IPS DF 6.9 (cell line): Measurements from ENCODE around the gene GPR183.

Experiments
- DNase-seq: peaks from one replicate; pipeline ENCODE4 v3.0.0-alpha.2; 2013; ENCODE audit warnings: low read depth, low spot score
- H3K27ac ChIP-seq: one replicate; pipeline ENCODE4 v1.5.1; 2013; ENCODE audit warnings: low read length, control low read depth
- H3K27me3 ChIP-seq: 2 replicates; pipeline ENCODE4 v1.6.1; 2013; ENCODE audit warnings: mild to moderate bottlenecking, low read length; ENCODE audit not compliant: control insufficient read depth, insufficient read depth
- H3K36me3 ChIP-seq: 2 replicates; pipeline ENCODE4 v1.6.1; 2013; ENCODE audit warnings: low read length; ENCODE audit not compliant: control insufficient read depth, insufficient read depth
- H3K4me1 ChIP-seq: 2 replicates; pipeline ENCODE4 v1.6.1; 2013; ENCODE audit warnings: low read length; ENCODE audit not compliant: control insufficient read depth, insufficient read depth
- H3K4me3 ChIP-seq: 2 replicates; pipeline ENCODE4 v1.5.1; 2013; ENCODE audit warnings: mild to moderate bottlenecking, low read length
- H3K9me3 ChIP-seq: 2 replicates; pipeline ENCODE4 v1.6.1; 2013; ENCODE audit warnings: low read length, inconsistent platforms; ENCODE audit not compliant: control insufficient read depth, insufficient read depth
- WGBS: extraction: QIAGEN DNeasy Blood & Tissue Kit; methylation state at CpG from one replicate; pipeline ENCODE4 v1.1.7; 2013; ENCODE audit warnings: mixed read lengths, missing lambda C conversion rate; ENCODE audit not compliant: insufficient read length, insufficient coverage; 5-methylcytosine and 5-hydroxymethylcytosine counted together

Gene GPR183

GRCh38 chr13:99302637-99303505 lies 4.3 kb downstream of the GPR183 start:
- no peaks in the 10 kb centered on the region for H3K36me3 ChIP-seq
- no peaks in the 10 kb centered on the region for H3K27me3 ChIP-seq
- no peak overlapping the region for H3K4me3 ChIP-seq
- no peaks in the 10 kb centered on the region for H3K9me3 ChIP-seq
- H3K4me1 ChIP-seq = 0 out of 2 replicates have a peak, but pooled peaks cover 2% of the 10 kb centered on the region
- WGBS = no CpG with 5 or more reads among the region's 8 CpGs
- H3K27ac ChIP-seq = no peak overlapping the region
- no peak for DNase-seq

GRCh38 chr13:99301913-99302636 lies 5.1 kb downstream of the GPR183 start:
- H3K4me1 ChIP-seq = 0 out of 2 replicates have a peak, but pooled peaks cover 2% of the 10 kb centered on the region
- no peaks in the 10 kb centered on the region for H3K36me3 ChIP-seq
- no peaks in the 10 kb centered on the region for H3K9me3 ChIP-seq
- no peaks in the 10 kb centered on the region for H3K27me3 ChIP-seq
- WGBS = no CpG with 5 or more reads among the region's 1 CpG
- H3K4me3 ChIP-seq = no peak overlapping the region
- H3K27ac ChIP-seq = no peak overlapping the region
- DNase-seq = no peak

- Histone ChIP-seq H3K4me1 (0 out of 2 replicates have a peak, but pooled peaks cover 2% of the 10 kb centered on the region), H3K9me3 (no peaks in the 10 kb centered on the region), H3K27me3 (no peaks in the 10 kb centered on the region), H3K36me3 (no peaks in the 10 kb centered on the region), H3K27ac (no peak overlapping the region), H3K4me3 (no peak overlapping the region)
- WGBS = no CpG with 5 or more reads among the region's 7 CpGs
- DNase-seq = no peak
These were observed 6.0 kb downstream of the GPR183 start for GRCh38 chr13:99301056-99301838.

GRCh38 chr13:99299920-99300341 lies 7.3 kb downstream of the GPR183 start:
- no peak overlapping the region for H3K4me3 ChIP-seq
- H3K27me3 ChIP-seq = no peaks in the 10 kb centered on the region
- H3K36me3 ChIP-seq = no peaks in the 10 kb centered on the region
- no peaks in the 10 kb centered on the region for H3K9me3 ChIP-seq
- H3K4me1 ChIP-seq = 0 out of 2 replicates have a peak, but pooled peaks cover 2% of the 10 kb centered on the region
- H3K27ac ChIP-seq = no peak overlapping the region
- no CpG with 5 or more reads among the region's 4 CpGs for WGBS
- DNase-seq = no peak

- 0 out of 2 replicates have a peak, but pooled peaks cover 2% of the 10 kb centered on the region for H3K4me1 ChIP-seq
- no peaks in the 10 kb centered on the region for H3K27me3 ChIP-seq
- H3K36me3 ChIP-seq = no peaks in the 10 kb centered on the region
- no peak for DNase-seq
- no peak overlapping the region for H3K27ac ChIP-seq
- H3K9me3 ChIP-seq = no peaks in the 10 kb centered on the region
- no peak overlapping the region for H3K4me3 ChIP-seq
- no CpG with 5 or more reads among the region's 4 CpGs for WGBS
These were observed 7.8 kb downstream of the GPR183 start for GRCh38 chr13:99299256-99299919.

- no peak overlapping the region for H3K27ac ChIP-seq
- H3K4me3 ChIP-seq = no peak overlapping the region
- no peaks in the 10 kb centered on the region for H3K27me3 ChIP-seq
- DNase-seq = no peak
- 0 out of 2 replicates have a peak, but pooled peaks cover 2% of the 10 kb centered on the region for H3K4me1 ChIP-seq
- WGBS = no CpG with 5 or more reads among the region's 2 CpGs
- H3K36me3 ChIP-seq = no peaks in the 10 kb centered on the region
- H3K9me3 ChIP-seq = no peaks in the 10 kb centered on the region
These were observed 9.1 kb downstream of the GPR183 start for GRCh38 chr13:99298056-99298455.

GRCh38 chr13:99297331-99297730 lies 9.9 kb downstream of the GPR183 start:
- no peak for DNase-seq
- Histone ChIP-seq H3K4me3 (no peak overlapping the region), H3K27ac (no peak overlapping the region), H3K9me3 (no peaks in the 10 kb centered on the region), H3K27me3 (no peaks in the 10 kb centered on the region), H3K36me3 (no peaks in the 10 kb centered on the region), H3K4me1 (0 out of 2 replicates have a peak, but pooled peaks cover 2% of the 10 kb centered on the region)

GRCh38 chr13:99296398-99296797 lies 10.8 kb downstream of the GPR183 start:
- no peak overlapping the region for H3K4me3 ChIP-seq
- no peaks in the 10 kb centered on the region for H3K9me3 ChIP-seq
- H3K4me1 ChIP-seq = 0 out of 2 replicates have a peak, but pooled peaks cover 2% of the 10 kb centered on the region
- WGBS = no CpG with 5 or more reads among the region's 4 CpGs
- H3K27me3 ChIP-seq = no peaks in the 10 kb centered on the region
- no peak for DNase-seq
- H3K36me3 ChIP-seq = no peaks in the 10 kb centered on the region
- H3K27ac ChIP-seq = no peak overlapping the region

- no peak overlapping the region for H3K27ac ChIP-seq
- no peak for DNase-seq
- no CpG with 5 or more reads among the region's 12 CpGs for WGBS
- 0 out of 2 replicates have a peak, but pooled peaks cover 2% of the 10 kb centered on the region for H3K4me1 ChIP-seq
- H3K36me3 ChIP-seq = no peaks in the 10 kb centered on the region
- H3K27me3 ChIP-seq = no peaks in the 10 kb centered on the region
- no peaks in the 10 kb centered on the region for H3K9me3 ChIP-seq
- H3K4me3 ChIP-seq = no peak overlapping the region
These were observed 11.5 kb downstream of the GPR183 start for GRCh38 chr13:99295488-99296252.
